AG04450 (cell line): ENCODE measurements around the gene SPIN2A. TPM values are rescaled to one million over a fixed set of nuclear protein-coding genes. Genes with fewer than 3 reads are reported as not detected.
"Not testable (repeated sequence)": the region's sequence is repeated elsewhere in the genome, so short reads cannot be mapped to it uniquely, and the experiment has no call there.

Experiments used
- CTCF ChIA-PET: fragments of 300-600, 350-600 bp; formaldehyde crosslinking; extraction: SDS; loops from one replicate; lab custom pipeline; 2022; ENCODE audit warnings: antibody characterized with exemption, inconsistent platforms; lab: Charles Lee
- POLR2A ChIA-PET: fragments of 350-600 bp; formaldehyde crosslinking; extraction: SDS; loops from one replicate; lab custom pipeline; 2021; ENCODE audit warnings: antibody characterized with exemption, inconsistent platforms; lab: Yijun Ruan, JAX
- DNase-seq: peaks from one replicate; pipeline ENCODE4 v3.0.0-alpha.2; 2011; ENCODE audit warnings: low read depth, low spot score
- H3K27ac ChIP-seq: one replicate; pipeline ENCODE4 v1.5.1; 2012; ENCODE audit warnings: low read depth, low read length, control low read depth
- H3K27me3 ChIP-seq: one replicate; pipeline ENCODE4 v1.6.0; 2012; ENCODE audit warnings: low read length; ENCODE audit not compliant: control insufficient read depth, insufficient read depth
- H3K4me3 ChIP-seq: 2 replicates; pipeline ENCODE4 v1.5.1; 2011; ENCODE audit warnings: mild to moderate bottlenecking, low read depth, low read length, control low read depth
- H3K9me3 ChIP-seq: 2 replicates; pipeline ENCODE4 v1.5.1; 2012; ENCODE audit warnings: low read length; ENCODE audit not compliant: control insufficient read depth, insufficient read depth
- CTCF ChIP-seq: IDR thresholded peaks from 2 replicates; pipeline ENCODE4 v1.5.1; 2011; ENCODE audit warnings: low read depth, low read length, control low read depth, inconsistent platforms
- polyA plus RNA-seq: library from polyadenylated mRNA; depleted of rRNA; stranded (reverse); fragments of >200 nt; gene quantifications from 2 replicates; pipeline ENCODE4 v1.2.3, GENCODE V29; 2011

SPIN2A gene
- polyA plus RNA-seq, 1 experiment = 1.0 TPM

- no peaks in the 10 kb centered on the region; the same call in 1 of the 2 replicates for H3K9me3 ChIP-seq
- no peak for TF ChIP-seq CTCF
- no peak overlapping the region for H3K27ac ChIP-seq
- DNase-seq = no peak
- no peaks in the 10 kb centered on the region for H3K27me3 ChIP-seq
- CTCF ChIA-PET = no interaction called here
- no peak overlapping the region for H3K4me3 ChIP-seq
- POLR2A ChIA-PET = no interaction called here
These were observed 18.0 kb upstream of the SPIN2A start for GRCh38 chrX:57155171-57155570.

DNA sequence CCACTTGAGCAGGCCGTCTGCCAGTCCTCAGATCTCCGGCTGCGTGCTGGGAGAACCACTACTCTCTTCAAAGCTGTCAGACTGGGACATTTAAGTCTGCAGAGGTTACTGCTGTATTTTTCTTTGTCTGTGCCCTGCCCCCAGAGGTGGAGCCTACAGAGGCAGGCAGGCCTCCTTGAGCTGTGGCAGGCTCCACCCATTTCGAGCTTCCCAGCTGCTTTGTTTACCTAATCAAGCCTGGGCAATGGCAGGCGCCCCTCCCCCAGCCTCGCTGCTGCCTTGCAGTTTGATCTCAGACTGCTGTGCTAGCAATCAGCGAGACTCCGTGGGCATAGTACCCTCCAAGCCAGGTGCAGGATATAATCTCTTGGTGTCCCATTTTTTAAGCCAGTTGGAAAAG, 15.0 kb upstream of the SPIN2A start:
- H3K9me3 ChIP-seq, H3K27me3 ChIP-seq, H3K27ac ChIP-seq, DNase-seq, CTCF ChIA-PET, H3K4me3 ChIP-seq, POLR2A ChIA-PET: not testable (repeated sequence)

- H3K27me3 ChIP-seq = no peaks in the 10 kb centered on the region
- no peak overlapping the region for H3K27ac ChIP-seq
- ChIA-PET POLR2A (no interaction called here), CTCF (no interaction called here)
- no peak overlapping the region for H3K4me3 ChIP-seq
- no peak for TF ChIP-seq CTCF
- no peak for DNase-seq
- no peaks in the 10 kb centered on the region for H3K9me3 ChIP-seq
These were observed 1.5 kb upstream of the SPIN2A start for GRCh38 chrX:57138674-57139073.

GRCh38 chrX:57137501-57137900, 304 bp upstream of the SPIN2A start:
- CTCF ChIA-PET = no interaction called here
- Histone ChIP-seq H3K27ac (no peak overlapping the region), H3K4me3 (peak overlapping the region; percentile 41), H3K9me3 (no peaks in the 10 kb centered on the region), H3K27me3 (no peaks in the 10 kb centered on the region)
- POLR2A ChIA-PET = no interaction called here
- no peak for DNase-seq
- TF ChIP-seq CTCF = no peak

- CTCF ChIA-PET, POLR2A ChIA-PET, H3K27ac ChIP-seq, H3K27me3 ChIP-seq, H3K4me3 ChIP-seq, H3K9me3 ChIP-seq, DNase-seq: not testable (repeated sequence)
These were observed 608 bp downstream of the SPIN2A start for GRCh38 chrX:57136589-57136988.

DNA sequence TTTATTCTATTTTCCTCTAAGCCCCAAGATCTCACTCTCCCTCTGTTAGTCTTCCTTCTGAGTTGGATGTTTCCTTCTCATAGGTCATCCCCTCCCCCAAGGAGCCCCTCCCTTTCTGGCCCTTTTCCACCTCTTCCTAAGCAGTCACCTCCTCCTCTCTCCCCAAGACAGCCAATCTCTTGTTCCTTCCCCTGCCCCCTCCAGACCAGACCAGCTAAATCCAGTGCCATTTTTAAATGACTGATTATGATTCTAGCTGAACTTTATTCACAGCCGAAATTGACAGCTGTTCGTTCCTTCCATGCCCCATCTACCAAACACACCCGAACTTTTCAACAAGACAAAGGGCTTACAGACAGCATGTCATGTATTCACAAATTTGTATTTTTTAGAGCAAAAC, 1.9 kb downstream of the SPIN2A start:
- ChIA-PET CTCF (no interaction called here), POLR2A (no interaction called here)
- H3K4me3 ChIP-seq = no peak overlapping the region
- no peaks in the 10 kb centered on the region for H3K27me3 ChIP-seq
- DNase-seq = no peak
- no peak overlapping the region for H3K27ac ChIP-seq
- no peaks in the 10 kb centered on the region for H3K9me3 ChIP-seq
- no peak for TF ChIP-seq CTCF
